Panc1 (cell line): ENCODE measurements around the gene ACP7. TPM values are rescaled to one million over a fixed set of nuclear protein-coding genes. Genes with fewer than 3 reads are reported as not detected.
A peak's percentile ranks its signal among the peaks of the same experiment; 100 is the strongest.

Source experiments
- ATAC-seq: fragments of 200-7000 bp; cut with Tn5 transposase; 2 replicates; pipeline ENCODE4 v1.9.1; 2020; ENCODE audit warnings: mild to moderate bottlenecking, moderate library complexity
- BruUV-seq: library from RNA; stranded (reverse); fragments of 400-500 nt; replicated peaks from 2 replicates; lab custom pipeline; 2021; lab: Mats Ljungman, UMichigan
- CTCF ChIA-PET: fragments of 300-600 bp; sonication (Branson Sonifier 250); formaldehyde crosslinking; loops from one replicate; lab custom pipeline; 2022; ENCODE audit warnings: antibody characterized with exemption; lab: Charles Lee
- POLR2A ChIA-PET: fragments of 300-600 bp; sonication (Branson Sonifier 250); formaldehyde crosslinking; loops from one replicate; lab custom pipeline; 2022; ENCODE audit warnings: antibody characterized with exemption; lab: Charles Lee
- DNase-seq: peaks from one replicate; pipeline ENCODE4 v3.0.0-alpha.2; 2010; ENCODE audit warnings: low read depth, low spot score
- H3K27ac ChIP-seq: 2 replicates; pipeline ENCODE4 v1.5.1; 2011; ENCODE audit warnings: mild to moderate bottlenecking, low read length, inconsistent platforms
- H3K27me3 ChIP-seq: fragments of 200-500 bp; sonication (Bioruptor generic); 2 replicates; pipeline ENCODE4 v1.6.0; 2014; ENCODE audit warnings: low read length, inconsistent platforms; ENCODE audit not compliant: control insufficient read depth, insufficient read depth
- H3K36me3 ChIP-seq: fragments of 200-500 bp; sonication (Bioruptor generic); 2 replicates; pipeline ENCODE4 v1.5.1; 2014; ENCODE audit warnings: inconsistent platforms, mild to moderate bottlenecking, low read length, moderate library complexity; ENCODE audit not compliant: control insufficient read depth, insufficient read depth
- H3K4me1 ChIP-seq: 2 replicates; pipeline ENCODE4 v1.5.1; 2011; ENCODE audit warnings: inconsistent platforms, mild to moderate bottlenecking, low read length, moderate library complexity; ENCODE audit not compliant: control insufficient read depth, insufficient read depth
- H3K4me3 ChIP-seq, 2 experiments: 2 replicates each; pipeline ENCODE4 v1.5.1; 2011 to 2012; ENCODE audit warnings: low read depth in 2 of 2, low read length in 2 of 2, mild to moderate bottlenecking in 2 of 2, inconsistent platforms in 1 of 2, moderate library complexity in 1 of 2
- H3K9me3 ChIP-seq: fragments of 200-500 bp; sonication (Bioruptor generic); 2 replicates; pipeline ENCODE4 v1.5.1; 2014; ENCODE audit warnings: low read depth, mild to moderate bottlenecking, inconsistent platforms, low read length, moderate library complexity; ENCODE audit not compliant: control insufficient read depth, insufficient read depth
- POLR2AphosphoS5 ChIP-seq: IDR thresholded peaks from 2 replicates; pipeline ENCODE4 v1.6.1; 2012; ENCODE audit warnings: mild to moderate bottlenecking, low read depth, low read length, moderate library complexity
- SIN3A ChIP-seq: IDR thresholded peaks from 2 replicates; pipeline ENCODE4 v1.6.1; 2012; ENCODE audit warnings: low read depth, mild to moderate bottlenecking, low read length, moderate library complexity, borderline replicate concordance; ENCODE audit not compliant: insufficient read depth
- TCF7L2 ChIP-seq: IDR thresholded peaks from 2 replicates; pipeline ENCODE4 v1.6.1; 2011; ENCODE audit warnings: mild to moderate bottlenecking, low read depth, low read length, inconsistent platforms
- in situ Hi-C: cut with HindIII; loops from 2 replicates; pipeline ENCODE4 v1.10.0; 2016; ENCODE audit warnings: low sequenced_read_pairs, low pct_unique_long_range_greater_than_20kb
- intact Hi-C: fragments of 100-400 bp; cut with micrococcal nuclease; formaldehyde crosslinking; loops from one replicate; pipeline ENCODE4 v1.10.0; 2022; ENCODE audit not compliant: unreplicated experiment
- total RNA-seq: library from RNA; stranded (reverse); gene quantifications from one replicate; pipeline ENCODE4 v1.2.1, GENCODE V29; 2021; ENCODE audit not compliant: unreplicated experiment
- TF ChIP-seq, protein P1 (sequence below), 2 experiments: IDR thresholded peaks; 2 replicates each; pipeline ENCODE4 v1.6.1; 2011 to 2012; ENCODE audit warnings: low read depth in 2 of 2, control low read depth in 1 of 2, low read length in 1 of 2, mild to moderate bottlenecking in 1 of 2, moderate library complexity in 1 of 2; ENCODE audit not compliant: insufficient read depth in 1 of 2
- TF ChIP-seq, protein P2 (sequence below): fragments of 450-650 bp; IDR thresholded peaks from 2 replicates; pipeline ENCODE4 v1.5.1; 2017; ENCODE audit warnings: mild to moderate bottlenecking

Gene ACP7
- total RNA-seq, 1 experiment from 2014 or later, result 10.3 TPM

DNA sequence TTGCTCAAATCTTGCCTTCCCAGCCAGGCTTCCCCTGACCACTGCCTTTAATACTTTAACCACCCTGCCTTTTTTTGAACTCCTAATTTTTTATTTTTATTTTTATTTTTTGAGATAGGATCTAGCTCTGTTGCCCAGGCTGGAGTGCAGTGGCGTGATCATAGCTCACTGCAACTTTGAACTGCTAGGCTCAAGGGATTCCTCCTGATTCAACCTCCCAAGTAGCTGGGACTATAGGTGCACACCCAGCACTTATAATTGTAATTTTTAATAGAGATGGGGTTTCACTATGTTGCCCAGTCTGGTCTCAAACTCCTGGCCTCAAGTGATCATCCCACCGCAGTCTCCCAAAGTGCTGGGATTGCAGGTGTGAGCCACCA is 30.1 kb upstream of the ACP7 start:
- no peak overlapping the region for H3K4me3 ChIP-seq
- TF ChIP-seq, protein P1, sequence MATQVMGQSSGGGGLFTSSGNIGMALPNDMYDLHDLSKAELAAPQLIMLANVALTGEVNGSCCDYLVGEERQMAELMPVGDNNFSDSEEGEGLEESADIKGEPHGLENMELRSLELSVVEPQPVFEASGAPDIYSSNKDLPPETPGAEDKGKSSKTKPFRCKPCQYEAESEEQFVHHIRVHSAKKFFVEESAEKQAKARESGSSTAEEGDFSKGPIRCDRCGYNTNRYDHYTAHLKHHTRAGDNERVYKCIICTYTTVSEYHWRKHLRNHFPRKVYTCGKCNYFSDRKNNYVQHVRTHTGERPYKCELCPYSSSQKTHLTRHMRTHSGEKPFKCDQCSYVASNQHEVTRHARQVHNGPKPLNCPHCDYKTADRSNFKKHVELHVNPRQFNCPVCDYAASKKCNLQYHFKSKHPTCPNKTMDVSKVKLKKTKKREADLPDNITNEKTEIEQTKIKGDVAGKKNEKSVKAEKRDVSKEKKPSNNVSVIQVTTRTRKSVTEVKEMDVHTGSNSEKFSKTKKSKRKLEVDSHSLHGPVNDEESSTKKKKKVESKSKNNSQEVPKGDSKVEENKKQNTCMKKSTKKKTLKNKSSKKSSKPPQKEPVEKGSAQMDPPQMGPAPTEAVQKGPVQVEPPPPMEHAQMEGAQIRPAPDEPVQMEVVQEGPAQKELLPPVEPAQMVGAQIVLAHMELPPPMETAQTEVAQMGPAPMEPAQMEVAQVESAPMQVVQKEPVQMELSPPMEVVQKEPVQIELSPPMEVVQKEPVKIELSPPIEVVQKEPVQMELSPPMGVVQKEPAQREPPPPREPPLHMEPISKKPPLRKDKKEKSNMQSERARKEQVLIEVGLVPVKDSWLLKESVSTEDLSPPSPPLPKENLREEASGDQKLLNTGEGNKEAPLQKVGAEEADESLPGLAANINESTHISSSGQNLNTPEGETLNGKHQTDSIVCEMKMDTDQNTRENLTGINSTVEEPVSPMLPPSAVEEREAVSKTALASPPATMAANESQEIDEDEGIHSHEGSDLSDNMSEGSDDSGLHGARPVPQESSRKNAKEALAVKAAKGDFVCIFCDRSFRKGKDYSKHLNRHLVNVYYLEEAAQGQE (IDR thresholded peaks at IDR 0.05; ENCODE audit: insufficient read depth in 1 of 2, low read depth in 2 of 2, low read length in 1 of 2), result no peak
- TF ChIP-seq TCF7L2 (no peak), POLR2AphosphoS5 (no peak), SIN3A (no peak)
- TF ChIP-seq, protein P2, sequence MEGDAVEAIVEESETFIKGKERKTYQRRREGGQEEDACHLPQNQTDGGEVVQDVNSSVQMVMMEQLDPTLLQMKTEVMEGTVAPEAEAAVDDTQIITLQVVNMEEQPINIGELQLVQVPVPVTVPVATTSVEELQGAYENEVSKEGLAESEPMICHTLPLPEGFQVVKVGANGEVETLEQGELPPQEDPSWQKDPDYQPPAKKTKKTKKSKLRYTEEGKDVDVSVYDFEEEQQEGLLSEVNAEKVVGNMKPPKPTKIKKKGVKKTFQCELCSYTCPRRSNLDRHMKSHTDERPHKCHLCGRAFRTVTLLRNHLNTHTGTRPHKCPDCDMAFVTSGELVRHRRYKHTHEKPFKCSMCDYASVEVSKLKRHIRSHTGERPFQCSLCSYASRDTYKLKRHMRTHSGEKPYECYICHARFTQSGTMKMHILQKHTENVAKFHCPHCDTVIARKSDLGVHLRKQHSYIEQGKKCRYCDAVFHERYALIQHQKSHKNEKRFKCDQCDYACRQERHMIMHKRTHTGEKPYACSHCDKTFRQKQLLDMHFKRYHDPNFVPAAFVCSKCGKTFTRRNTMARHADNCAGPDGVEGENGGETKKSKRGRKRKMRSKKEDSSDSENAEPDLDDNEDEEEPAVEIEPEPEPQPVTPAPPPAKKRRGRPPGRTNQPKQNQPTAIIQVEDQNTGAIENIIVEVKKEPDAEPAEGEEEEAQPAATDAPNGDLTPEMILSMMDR, result no peak
- in situ Hi-C loops (no loop called here), intact Hi-C loops (loop anchor here (5.0 to 10.0 kb wide), 4 partner anchors 133 to 1081 kb away; no protein-coding TSS in a partner anchor)
- H3K36me3 ChIP-seq, result no peaks in the 10 kb centered on the region
- ChIA-PET POLR2A (interaction anchor here (0.6 to 0.7 kb wide), 2 partner anchors 11 to 82 kb away, joined by 3 read pairs; no protein-coding TSS in a partner anchor), CTCF (interaction anchor here (0.6 to 0.9 kb wide), 5 partner anchors 35 to 1081 kb away, joined by 3 to 4 read pairs (median 4); no protein-coding TSS in a partner anchor)
- DNase-seq, result no peak
- no TSS peak for BruUV-seq
- ATAC-seq, result no peak
- H3K4me1 ChIP-seq, result no peaks in the 10 kb centered on the region
- no peaks in the 10 kb centered on the region for H3K27me3 ChIP-seq
- no peak overlapping the region for H3K27ac ChIP-seq
- peaks cover 4% of the 10 kb centered on the region; the same call in 1 of the 2 replicates for H3K9me3 ChIP-seq

DNA sequence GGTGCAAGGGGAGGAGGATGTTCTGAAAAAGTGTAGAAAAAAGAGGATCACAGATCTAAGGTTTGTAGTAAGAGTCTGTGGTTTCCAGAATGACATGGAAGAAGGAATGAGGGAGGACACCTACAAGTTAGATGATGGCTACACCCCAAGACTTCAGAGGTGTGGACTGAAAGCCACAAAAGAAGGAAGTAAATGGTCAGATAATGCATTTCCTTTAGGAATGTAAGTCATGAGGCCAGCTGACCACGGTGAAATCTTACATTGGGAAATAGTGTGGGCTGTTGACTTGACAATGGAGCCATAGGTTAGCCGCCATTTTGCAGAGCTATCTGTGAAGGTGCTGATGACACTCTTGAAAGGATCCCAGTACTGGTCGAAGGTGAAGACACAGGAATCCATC is 26.6 kb upstream of the ACP7 start:
- Histone ChIP-seq H3K9me3 (peaks cover 4% of the 10 kb centered on the region; the same call in 1 of the 2 replicates), H3K4me1 (no peaks in the 10 kb centered on the region), H3K36me3 (no peaks in the 10 kb centered on the region), H3K27ac (0 out of 2 replicates have a peak overlapping the region, but pooled peaks have one; percentile 0), H3K4me3 (no peak overlapping the region), H3K27me3 (no peaks in the 10 kb centered on the region)
- TF ChIP-seq, protein P1 (IDR thresholded peaks at IDR 0.05; ENCODE audit: insufficient read depth in 1 of 2, low read depth in 2 of 2, low read length in 1 of 2), result no peak
- TF ChIP-seq POLR2AphosphoS5 (no peak), TCF7L2 (no peak), SIN3A (no peak)
- TF ChIP-seq, protein P2, result no peak
- CTCF ChIA-PET, result interaction anchor here (0.7 kb wide), 1 partner anchor 99 kb away, joined by 3 read pairs; no protein-coding TSS in a partner anchor
- DNase-seq (no peak), ATAC-seq (no peak)
- POLR2A ChIA-PET, result interaction anchor here (0.5 to 1.0 kb wide), 2 partner anchors 81 to 95 kb away, joined by 3 read pairs; no protein-coding TSS in a partner anchor
- no TSS peak for BruUV-seq
- intact Hi-C loops (loop anchor here (10.0 kb wide), 1 partner anchor 1077 kb away; no protein-coding TSS in a partner anchor), in situ Hi-C loops (no loop called here)
